ENCODE data around the gene LMOD3. TPM values are rescaled to one million over a fixed set of nuclear protein-coding genes. Genes with fewer than 3 reads are reported as not detected.

The LMOD3 gene
- total RNA-seq, 1 donor from 2014 or later: not detected

- DNase-seq (ENCODE audit: extremely low spot score, unreplicated experiment): no peak
- Mint-ChIP-seq H3K27me3 (ENCODE audit: unreplicated experiment) (no peaks in the 10 kb centered on the region), H3K9me3 (ENCODE audit: unreplicated experiment) (no peaks in the 10 kb centered on the region), H3K4me1 (ENCODE audit: unreplicated experiment) (peaks cover 3% of the 10 kb centered on the region), H3K4me3 (ENCODE audit: unreplicated experiment) (no peak overlapping the region), H3K36me3 (ENCODE audit: unreplicated experiment) (no peaks in the 10 kb centered on the region), H3K27ac (ENCODE audit: unreplicated experiment) (no peak overlapping the region)
- TF ChIP-seq CTCF (IDR thresholded peaks at IDR 0.05): peak; percentile 94
These were observed 1.4 kb downstream of the LMOD3 start for GRCh38 chr3:69120879-69121464.

- peaks cover 3% of the 10 kb centered on the region for H3K4me1 Mint-ChIP-seq (ENCODE audit: unreplicated experiment)
- no peaks in the 10 kb centered on the region for H3K36me3 Mint-ChIP-seq (ENCODE audit: unreplicated experiment)
- DNase-seq (ENCODE audit: extremely low spot score, unreplicated experiment): no peak
- TF ChIP-seq CTCF (IDR thresholded peaks at IDR 0.05): no peak
- H3K27me3 Mint-ChIP-seq (ENCODE audit: unreplicated experiment): no peaks in the 10 kb centered on the region
- no peak overlapping the region for H3K4me3 Mint-ChIP-seq (ENCODE audit: unreplicated experiment)
- no peak overlapping the region for H3K27ac Mint-ChIP-seq (ENCODE audit: unreplicated experiment)
- no peaks in the 10 kb centered on the region for H3K9me3 Mint-ChIP-seq (ENCODE audit: unreplicated experiment)
These were observed 2.7 kb downstream of the LMOD3 start for GRCh38 chr3:69119681-69120080.

GRCh38 chr3:69119138-69119537, 3.3 kb downstream of the LMOD3 start:
- peaks cover 3% of the 10 kb centered on the region for H3K4me1 Mint-ChIP-seq (ENCODE audit: unreplicated experiment)

GRCh38 chr3:69118555-69118954, 3.8 kb downstream of the LMOD3 start:
- no peak overlapping the region for H3K4me3 Mint-ChIP-seq (ENCODE audit: unreplicated experiment)
- no peak for DNase-seq (ENCODE audit: extremely low spot score, unreplicated experiment)
- no peaks in the 10 kb centered on the region for H3K27me3 Mint-ChIP-seq (ENCODE audit: unreplicated experiment)
- H3K4me1 Mint-ChIP-seq (ENCODE audit: unreplicated experiment): peaks cover 3% of the 10 kb centered on the region
- H3K9me3 Mint-ChIP-seq (ENCODE audit: unreplicated experiment): no peaks in the 10 kb centered on the region
- TF ChIP-seq CTCF (IDR thresholded peaks at IDR 0.05): no peak
- H3K36me3 Mint-ChIP-seq (ENCODE audit: unreplicated experiment): no peaks in the 10 kb centered on the region
- H3K27ac Mint-ChIP-seq (ENCODE audit: unreplicated experiment): no peak overlapping the region

More at GRCh38 chr3:69119138-69119537, 3.3 kb downstream of the LMOD3 start:
- DNase-seq (ENCODE audit: extremely low spot score, unreplicated experiment): no peak
- no peak overlapping the region for H3K27ac Mint-ChIP-seq (ENCODE audit: unreplicated experiment)
- no peak for TF ChIP-seq CTCF (IDR thresholded peaks at IDR 0.05)
- no peaks in the 10 kb centered on the region for H3K27me3 Mint-ChIP-seq (ENCODE audit: unreplicated experiment)
- no peaks in the 10 kb centered on the region for H3K36me3 Mint-ChIP-seq (ENCODE audit: unreplicated experiment)
- no peaks in the 10 kb centered on the region for H3K9me3 Mint-ChIP-seq (ENCODE audit: unreplicated experiment)
- H3K4me3 Mint-ChIP-seq (ENCODE audit: unreplicated experiment): no peak overlapping the region

- Mint-ChIP-seq H3K9me3 (ENCODE audit: unreplicated experiment) (no peaks in the 10 kb centered on the region), H3K4me3 (ENCODE audit: unreplicated experiment) (no peak overlapping the region), H3K4me1 (ENCODE audit: unreplicated experiment) (peaks cover under 1% of the 10 kb centered on the region), H3K36me3 (ENCODE audit: unreplicated experiment) (no peaks in the 10 kb centered on the region), H3K27me3 (ENCODE audit: unreplicated experiment) (no peaks in the 10 kb centered on the region), H3K27ac (ENCODE audit: unreplicated experiment) (no peak overlapping the region)
- no peak for TF ChIP-seq CTCF (IDR thresholded peaks at IDR 0.05)
- DNase-seq (ENCODE audit: extremely low spot score, unreplicated experiment): no peak
These were observed 5.5 kb downstream of the LMOD3 start for GRCh38 chr3:69116897-69117296.
